A673 (cell line): Measurements from ENCODE around the gene RNU4-1.

Experiments
- EZH2 ChIP-seq: fragments of 200-600 bp; sonication (generic); IDR thresholded peaks from 2 replicates; pipeline ENCODE4 v1.6.1; 2017; ENCODE audit warnings: borderline replicate concordance, low read depth, mild to moderate bottlenecking, mixed read lengths, antibody characterized with exemption, low read length; ENCODE audit not compliant: poor library complexity, severe bottlenecking
- TF ChIP-seq, protein P1 (sequence below): fragments of 300-800, 200-600 bp; sonication (generic); conservative IDR thresholded peaks from 2 replicates; pipeline ENCODE4 v1.5.1; 2017; ENCODE audit warnings: low read depth, mild to moderate bottlenecking, antibody characterized with exemption, low read length, moderate library complexity, mixed read lengths

DNA sequence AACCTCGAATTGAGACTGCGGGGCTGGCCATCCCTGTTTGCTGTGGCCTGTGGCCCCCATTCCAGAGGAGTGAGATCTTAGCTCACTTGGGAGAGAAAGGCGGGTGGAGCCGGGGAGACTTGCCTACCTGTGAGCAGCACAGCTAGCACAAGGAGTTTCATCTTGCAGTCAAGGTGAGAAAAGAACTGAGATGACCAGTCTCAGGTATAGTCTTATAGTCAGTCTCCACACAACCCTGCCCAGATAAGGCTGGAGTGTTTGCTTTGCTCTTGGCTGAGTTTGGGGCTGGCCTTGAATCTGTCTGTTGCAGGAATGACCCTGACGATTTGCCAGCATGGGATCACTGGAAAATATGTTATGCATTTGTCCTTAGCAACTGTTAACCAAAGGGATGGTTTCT is 34.6 kb upstream of the RNU4-1 start, which contains the start of gene PLA2G1B:
- TF ChIP-seq, protein P1, sequence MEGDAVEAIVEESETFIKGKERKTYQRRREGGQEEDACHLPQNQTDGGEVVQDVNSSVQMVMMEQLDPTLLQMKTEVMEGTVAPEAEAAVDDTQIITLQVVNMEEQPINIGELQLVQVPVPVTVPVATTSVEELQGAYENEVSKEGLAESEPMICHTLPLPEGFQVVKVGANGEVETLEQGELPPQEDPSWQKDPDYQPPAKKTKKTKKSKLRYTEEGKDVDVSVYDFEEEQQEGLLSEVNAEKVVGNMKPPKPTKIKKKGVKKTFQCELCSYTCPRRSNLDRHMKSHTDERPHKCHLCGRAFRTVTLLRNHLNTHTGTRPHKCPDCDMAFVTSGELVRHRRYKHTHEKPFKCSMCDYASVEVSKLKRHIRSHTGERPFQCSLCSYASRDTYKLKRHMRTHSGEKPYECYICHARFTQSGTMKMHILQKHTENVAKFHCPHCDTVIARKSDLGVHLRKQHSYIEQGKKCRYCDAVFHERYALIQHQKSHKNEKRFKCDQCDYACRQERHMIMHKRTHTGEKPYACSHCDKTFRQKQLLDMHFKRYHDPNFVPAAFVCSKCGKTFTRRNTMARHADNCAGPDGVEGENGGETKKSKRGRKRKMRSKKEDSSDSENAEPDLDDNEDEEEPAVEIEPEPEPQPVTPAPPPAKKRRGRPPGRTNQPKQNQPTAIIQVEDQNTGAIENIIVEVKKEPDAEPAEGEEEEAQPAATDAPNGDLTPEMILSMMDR = no peak
- TF ChIP-seq EZH2 = no peak
